ENCODE results near the gene UQCC3. TPM values are rescaled to one million over a fixed set of nuclear protein-coding genes. Genes with fewer than 3 reads are reported as not detected.

The UQCC3 gene
- total and polyA plus RNA-seq, 10 of the 15 experiments (the other 5 are each of a cell fraction or from before 2014, with no cell fraction given), result 1.3 to 20.5 (median 8.2) TPM

GRCh38 chr11:62648185-62648966 lies 23.1 kb upstream of the UQCC3 start:
- DNase-seq (ENCODE audit: low read depth, low spot score) (no peak), ATAC-seq (no peak), FAIRE-seq (no peak)
- intact Hi-C loops (cut with micrococcal nuclease; ENCODE audit: unreplicated experiment), result no loop called here
- Histone ChIP-seq H3K4me2 (ENCODE audit: control insufficient read depth, insufficient read depth) (no peak overlapping the region), H3K9me3 (replicated peaks; ENCODE audit: control insufficient read depth, insufficient read depth, low read length) (no peaks in the 10 kb centered on the region), H3K27me3 (replicated peaks in 1 of 2; ENCODE audit: control insufficient read depth in 2 of 2, insufficient read depth in 2 of 2, low read length in 1 of 2) (no peaks in the 10 kb centered on the region), H3K9ac (ENCODE audit: control insufficient read depth, insufficient read depth, low read length) (no peak overlapping the region), H3K4me3 (no peak overlapping the region), H4K20me1 (ENCODE audit: control insufficient read depth, insufficient read depth) (no peaks in the 10 kb centered on the region; the same call in 1 of the 2 replicates), H3K79me2 (ENCODE audit: control insufficient read depth, insufficient read depth, low read length) (peaks cover 51% of the 10 kb centered on the region), H3K36me3 (ENCODE audit: control insufficient read depth in 2 of 2, insufficient read depth in 2 of 2, low read length in 1 of 2) (peaks cover 5 to 13% of the 10 kb centered on the region in 2 experiments; a peak in 3 of 4 replicates), H2AFZ (ENCODE audit: control insufficient read depth, low read depth, low read length) (no peak overlapping the region), H3K27ac (ENCODE audit: control insufficient read depth, insufficient read depth) (no peak overlapping the region), H3K4me1 (ENCODE audit: control insufficient read depth, insufficient read depth, low read length) (peaks cover 4% of the 10 kb centered on the region; the same call in 1 of the 2 replicates)
- ChIA-PET POLR2A (interaction anchor here (0.8 to 14.6 kb wide), 3 partner anchors 22 to 27 kb away, joined by 4 to 295 read pairs (median 6); partner anchors contain the start of genes B3GAT3, C11orf98, CSKMT and LBHD1), CTCF (interaction anchor here (0.5 to 1.7 kb wide), 3 partner anchors 37 to 90 kb away, joined by 3 to 5 read pairs (median 4); no protein-coding TSS in a partner anchor), RAD21 (ENCODE audit: unreplicated experiment) (interaction anchor here (1.0 kb wide), 1 partner anchor 74 kb away, joined by 4 read pairs; the partner anchor contains the start of gene EEF1G), SMC1A (ENCODE audit: uncharacterized antibody, unreplicated experiment) (interaction anchor here (1.4 kb wide), 1 partner anchor 49 kb away, joined by 4 read pairs; no protein-coding TSS in a partner anchor)
- TF ChIP-seq IRF5 (IDR thresholded peaks at IDR 0.05; ENCODE audit: borderline replicate concordance) (no peak), BCL11A (IDR thresholded peaks at IDR 0.05; ENCODE audit: low read depth, low read length) (no peak), PAX8 (IDR thresholded peaks at IDR 0.05) (no peak), TARDBP (IDR thresholded peaks at IDR 0.05; ENCODE audit: borderline replicate concordance) (no peak), CREB1 (IDR thresholded peaks at IDR 0.05; ENCODE audit: low read depth) (no peak), PML (IDR thresholded peaks at IDR 0.05; ENCODE audit: low read length) (no peak), TBL1XR1 (IDR thresholded peaks at IDR 0.05; ENCODE audit: low read depth, low read length) (no peak)
- TF ChIP-seq, protein P1, sequence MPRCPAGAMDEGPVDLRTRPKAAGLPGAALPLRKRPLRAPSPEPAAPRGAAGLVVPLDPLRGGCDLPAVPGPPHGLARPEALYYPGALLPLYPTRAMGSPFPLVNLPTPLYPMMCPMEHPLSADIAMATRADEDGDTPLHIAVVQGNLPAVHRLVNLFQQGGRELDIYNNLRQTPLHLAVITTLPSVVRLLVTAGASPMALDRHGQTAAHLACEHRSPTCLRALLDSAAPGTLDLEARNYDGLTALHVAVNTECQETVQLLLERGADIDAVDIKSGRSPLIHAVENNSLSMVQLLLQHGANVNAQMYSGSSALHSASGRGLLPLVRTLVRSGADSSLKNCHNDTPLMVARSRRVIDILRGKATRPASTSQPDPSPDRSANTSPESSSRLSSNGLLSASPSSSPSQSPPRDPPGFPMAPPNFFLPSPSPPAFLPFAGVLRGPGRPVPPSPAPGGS (IDR thresholded peaks at IDR 0.05; ENCODE audit: borderline replicate concordance, insufficient read depth, low read depth, low read length, poor library complexity, severe bottlenecking), result no peak
- BruUV-seq (replicated peaks), result no TSS peak
- 93% methylated on average over 24 of the region's 24 CpGs for WGBS (ENCODE audit: insufficient coverage, insufficient replicate concordance, low lambda C conversion rate, missing lambda C conversion rate)
- in situ Hi-C loops (cut with MboI), result no loop called here
